Lower lobe of right lung (tissue), 2 donors: Measurements from ENCODE around the gene PTGFR. TPM values are rescaled to one million over a fixed set of nuclear protein-coding genes. Genes with fewer than 3 reads are reported as not detected.
A peak's percentile ranks its signal among the peaks of the same experiment; 100 is the strongest.

Experiments
- ATAC-seq, 2 donors: fragments of 200-7000 bp; cut with Tn5 transposase; one replicate each; pipeline ENCODE4 v1.9.1; 2020 to 2022; ENCODE audit warnings: mild to moderate bottlenecking in 2 of 2, moderate library complexity in 2 of 2
- DNase-seq: peaks from one replicate; pipeline ENCODE4 v3.0.0-alpha.2; 2020
- H3K27ac ChIP-seq: fragments of 200-600 bp; one replicate; pipeline ENCODE4 v1.8.0; 2022
- H3K27me3 ChIP-seq: fragments of 200-600 bp; one replicate; pipeline ENCODE4 v1.8.0; 2022; ENCODE audit warnings: low read depth
- H3K36me3 ChIP-seq: fragments of 200-600 bp; one replicate; pipeline ENCODE4 v1.8.0; 2022; ENCODE audit warnings: mild to moderate bottlenecking
- H3K4me1 ChIP-seq: fragments of 200-600 bp; one replicate; pipeline ENCODE4 v1.8.0; 2022
- H3K4me3 ChIP-seq: fragments of 200-600 bp; one replicate; pipeline ENCODE4 v1.8.0; 2022; ENCODE audit warnings: mild to moderate bottlenecking
- H3K9me3 ChIP-seq: fragments of 200-600 bp; one replicate; pipeline ENCODE4 v1.8.0; 2022
- intact Hi-C: fragments of 100-400 bp; cut with DNase I; formaldehyde crosslinking; loops from one replicate; pipeline ENCODE4 v1.11.0; 2022
- total RNA-seq: library from RNA; stranded (reverse); fragmentation: NEBNext Ultra II Directional; extraction: Animal tissue kit (Norgen Biotek cat#: 25700); gene quantifications from one replicate; pipeline ENCODE4 v1.2.1, GENCODE V29; 2021
- TF ChIP-seq, protein P1 (sequence below): fragments of 200-600 bp; IDR thresholded peaks from one replicate; pipeline ENCODE4 v1.8.0; 2022; ENCODE audit warnings: antibody characterized with exemption, mild to moderate bottlenecking
- donor health status: DM: no; HTN: yes; CAD: no; lungs with severe emphysema.

The PTGFR gene
- total RNA-seq, 1 donor from 2014 or later = 4.5 TPM

- ATAC-seq (no peak), DNase-seq (no peak)
Measured at GRCh38 chr1:78475888-78476610, 14.7 kb upstream of the PTGFR start.

GRCh38 chr1:78483903-78484302 is 6.9 kb upstream of the PTGFR start:
- no peak for DNase-seq
- ATAC-seq = no peak
- H3K36me3 ChIP-seq = no peaks in the 10 kb centered on the region

More at GRCh38 chr1:78475888-78476610, 14.7 kb upstream of the PTGFR start:
- H3K4me1 ChIP-seq = no peaks in the 10 kb centered on the region
- H3K9me3 ChIP-seq = no peaks in the 10 kb centered on the region
- intact Hi-C loops = no loop called here
- H3K27me3 ChIP-seq = no peaks in the 10 kb centered on the region
- no peak overlapping the region for H3K27ac ChIP-seq
- no peaks in the 10 kb centered on the region for H3K36me3 ChIP-seq
- TF ChIP-seq, protein P1, sequence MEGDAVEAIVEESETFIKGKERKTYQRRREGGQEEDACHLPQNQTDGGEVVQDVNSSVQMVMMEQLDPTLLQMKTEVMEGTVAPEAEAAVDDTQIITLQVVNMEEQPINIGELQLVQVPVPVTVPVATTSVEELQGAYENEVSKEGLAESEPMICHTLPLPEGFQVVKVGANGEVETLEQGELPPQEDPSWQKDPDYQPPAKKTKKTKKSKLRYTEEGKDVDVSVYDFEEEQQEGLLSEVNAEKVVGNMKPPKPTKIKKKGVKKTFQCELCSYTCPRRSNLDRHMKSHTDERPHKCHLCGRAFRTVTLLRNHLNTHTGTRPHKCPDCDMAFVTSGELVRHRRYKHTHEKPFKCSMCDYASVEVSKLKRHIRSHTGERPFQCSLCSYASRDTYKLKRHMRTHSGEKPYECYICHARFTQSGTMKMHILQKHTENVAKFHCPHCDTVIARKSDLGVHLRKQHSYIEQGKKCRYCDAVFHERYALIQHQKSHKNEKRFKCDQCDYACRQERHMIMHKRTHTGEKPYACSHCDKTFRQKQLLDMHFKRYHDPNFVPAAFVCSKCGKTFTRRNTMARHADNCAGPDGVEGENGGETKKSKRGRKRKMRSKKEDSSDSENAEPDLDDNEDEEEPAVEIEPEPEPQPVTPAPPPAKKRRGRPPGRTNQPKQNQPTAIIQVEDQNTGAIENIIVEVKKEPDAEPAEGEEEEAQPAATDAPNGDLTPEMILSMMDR = no peak
- no peak overlapping the region for H3K4me3 ChIP-seq

DNA sequence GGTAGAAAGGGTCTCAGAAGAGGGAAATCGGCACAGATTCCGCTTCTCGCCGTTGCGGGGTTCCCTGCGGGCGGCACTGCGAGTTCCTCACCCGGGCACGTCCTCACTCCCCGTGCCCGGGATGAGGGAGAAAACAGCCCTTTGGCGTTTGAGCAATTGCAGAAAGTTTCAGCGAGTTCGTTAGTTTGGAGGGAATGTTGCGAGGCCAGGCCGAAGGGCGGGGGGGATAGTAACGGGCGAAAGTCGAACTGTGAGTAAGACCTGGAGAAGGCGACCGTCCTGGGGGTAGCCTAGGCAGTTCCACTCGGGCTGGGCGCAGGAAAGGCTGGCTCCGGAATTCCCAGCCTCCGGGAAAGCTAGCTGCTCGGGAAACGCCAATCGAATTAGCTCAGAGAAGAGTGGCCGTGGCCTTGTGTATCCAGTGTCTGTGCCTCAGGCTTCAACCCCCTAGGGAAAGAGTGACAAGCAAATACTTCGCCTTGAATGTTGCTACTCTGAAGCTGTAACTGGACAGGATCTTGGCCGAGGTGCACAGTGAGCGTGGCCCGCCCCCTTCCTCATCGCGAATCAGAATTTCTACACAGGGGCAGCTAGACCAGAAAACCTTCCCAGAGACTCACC is 787 bp downstream of the PTGFR start:
- DNase-seq = no peak
- Histone ChIP-seq H3K4me3 (peak overlapping the region; percentile 51), H3K4me1 (no peaks in the 10 kb centered on the region), H3K36me3 (no peaks in the 10 kb centered on the region), H3K27ac (peak overlapping the region; percentile 39), H3K27me3 (peaks cover 22% of the 10 kb centered on the region), H3K9me3 (no peaks in the 10 kb centered on the region)
- peak; percentile 62 to 79 for ATAC-seq
- TF ChIP-seq, protein P1 = no peak
- intact Hi-C loops = no loop called here

More at GRCh38 chr1:78483903-78484302, 6.9 kb upstream of the PTGFR start:
- H3K4me3 ChIP-seq = no peak overlapping the region
- H3K27me3 ChIP-seq = no peaks in the 10 kb centered on the region
- H3K27ac ChIP-seq = no peak overlapping the region
- intact Hi-C loops = no loop called here
- TF ChIP-seq, protein P1 = no peak
- no peaks in the 10 kb centered on the region for H3K4me1 ChIP-seq
- no peaks in the 10 kb centered on the region for H3K9me3 ChIP-seq

- intact Hi-C loops = no loop called here
- Histone ChIP-seq H3K36me3 (no peaks in the 10 kb centered on the region), H3K4me1 (no peaks in the 10 kb centered on the region), H3K4me3 (no peak overlapping the region), H3K9me3 (no peaks in the 10 kb centered on the region), H3K27me3 (peaks cover 22% of the 10 kb centered on the region), H3K27ac (no peak overlapping the region)
- ATAC-seq (no peak), DNase-seq (no peak)
- TF ChIP-seq, protein P1 = no peak
Measured at GRCh38 chr1:78492386-78492950, 1.7 kb downstream of the PTGFR start.

- ATAC-seq (no peak), DNase-seq (no peak)
- Histone ChIP-seq H3K27ac (no peak overlapping the region), H3K36me3 (no peaks in the 10 kb centered on the region), H3K4me1 (no peaks in the 10 kb centered on the region), H3K9me3 (no peaks in the 10 kb centered on the region), H3K27me3 (peaks cover 22% of the 10 kb centered on the region), H3K4me3 (no peak overlapping the region)
- TF ChIP-seq, protein P1 = no peak
- intact Hi-C loops = no loop called here
Measured at GRCh38 chr1:78493451-78493850, 2.7 kb downstream of the PTGFR start.
